Measurements from ENCODE around the gene AQP5.

The AQP5 gene

GRCh38 chr12:49972641-49973360 lies 11.1 kb downstream of the AQP5 start, which contains the start of gene AQP6:
Gene AQP6 (plus strand): TSS chr12:49972947. CDS start chr12:49973174, 227 bp downstream.
- Histone ChIP-seq H3K4me3 (ENCODE audit: low read depth, low read length) (no peak within 1 kb of the TSS), H2AFZ (no peak within 1 kb of the TSS), H3K36me3 (ENCODE audit: control insufficient read depth, insufficient read depth, low read length) (no peaks in the 10 kb centered on the region), H3K9me3 (ENCODE audit: control insufficient read depth, low read length) (no peaks in the 10 kb centered on the region), H3K27ac (no peak within 1 kb of the TSS), H3K4me1 (peaks cover under 1% of the 10 kb centered on the region), H3K9ac (no peak within 1 kb of the TSS), H3K4me2 (ENCODE audit: low read length) (no peak within 1 kb of the TSS), H3K27me3 (ENCODE audit: control insufficient read depth, insufficient read depth, low read length) (no peaks in the 10 kb centered on the region), H3K79me2 (no peaks in the 10 kb centered on the region)
- no peak for TF ChIP-seq CTCF (IDR thresholded peaks at IDR 0.05)

- Histone ChIP-seq H3K4me2 (ENCODE audit: low read length) (no peak overlapping the region), H3K36me3 (ENCODE audit: control insufficient read depth, insufficient read depth, low read length) (no peaks in the 10 kb centered on the region), H3K27ac (no peak overlapping the region), H3K79me2 (no peaks in the 10 kb centered on the region), H3K4me1 (no peaks in the 10 kb centered on the region), H3K9me3 (ENCODE audit: control insufficient read depth, low read length) (no peaks in the 10 kb centered on the region), H3K4me3 (ENCODE audit: low read depth, low read length) (no peak overlapping the region), H3K27me3 (ENCODE audit: control insufficient read depth, insufficient read depth, low read length) (no peaks in the 10 kb centered on the region), H2AFZ (no peak overlapping the region), H3K9ac (no peak overlapping the region)
- TF ChIP-seq CTCF (IDR thresholded peaks at IDR 0.05), result no peak
Measured at GRCh38 chr12:49973361-49973830, 11.7 kb downstream of the AQP5 start.

- no peak overlapping the region for H3K9ac ChIP-seq
- no peaks in the 10 kb centered on the region for H3K36me3 ChIP-seq (ENCODE audit: control insufficient read depth, insufficient read depth, low read length)
- H3K4me2 ChIP-seq (ENCODE audit: low read length), result no peak overlapping the region
- TF ChIP-seq CTCF (IDR thresholded peaks at IDR 0.05), result peak; percentile 72
- no peaks in the 10 kb centered on the region for H3K27me3 ChIP-seq (ENCODE audit: control insufficient read depth, insufficient read depth, low read length)
- H2AFZ ChIP-seq, result peak overlapping the region; percentile 82
- H3K79me2 ChIP-seq, result no peaks in the 10 kb centered on the region
- no peaks in the 10 kb centered on the region for H3K4me1 ChIP-seq
- H3K27ac ChIP-seq, result no peak overlapping the region
- H3K4me3 ChIP-seq (ENCODE audit: low read depth, low read length), result no peak overlapping the region
- H3K9me3 ChIP-seq (ENCODE audit: control insufficient read depth, low read length), result no peaks in the 10 kb centered on the region
Measured at GRCh38 chr12:49974231-49974675, 12.6 kb downstream of the AQP5 start.

- no peaks in the 10 kb centered on the region for H3K79me2 ChIP-seq
- H2AFZ ChIP-seq, result peak overlapping the region; percentile 82
- H3K4me3 ChIP-seq (ENCODE audit: low read depth, low read length), result no peak overlapping the region
Measured at GRCh38 chr12:49974677-49975317, 13.1 kb downstream of the AQP5 start.

More at GRCh38 chr12:49974677-49975317, 13.1 kb downstream of the AQP5 start:
- Histone ChIP-seq H3K9me3 (ENCODE audit: control insufficient read depth, low read length) (no peaks in the 10 kb centered on the region), H3K27me3 (ENCODE audit: control insufficient read depth, insufficient read depth, low read length) (no peaks in the 10 kb centered on the region), H3K27ac (no peak overlapping the region), H3K9ac (no peak overlapping the region), H3K4me2 (ENCODE audit: low read length) (no peak overlapping the region), H3K36me3 (ENCODE audit: control insufficient read depth, insufficient read depth, low read length) (no peaks in the 10 kb centered on the region), H3K4me1 (no peaks in the 10 kb centered on the region)
- TF ChIP-seq CTCF (IDR thresholded peaks at IDR 0.05), result no peak
